GM12801 (cell line): ENCODE results near the gene SNRNP48.

ENCODE experiments used
- TF ChIP-seq, protein P1 (sequence below): IDR thresholded peaks from one replicate; pipeline ENCODE4 v1.5.1; 2011; ENCODE audit warnings: control low read depth; ENCODE audit not compliant: insufficient read length; ENCODE audit errors: extremely low read depth

SNRNP48 gene

DNA sequence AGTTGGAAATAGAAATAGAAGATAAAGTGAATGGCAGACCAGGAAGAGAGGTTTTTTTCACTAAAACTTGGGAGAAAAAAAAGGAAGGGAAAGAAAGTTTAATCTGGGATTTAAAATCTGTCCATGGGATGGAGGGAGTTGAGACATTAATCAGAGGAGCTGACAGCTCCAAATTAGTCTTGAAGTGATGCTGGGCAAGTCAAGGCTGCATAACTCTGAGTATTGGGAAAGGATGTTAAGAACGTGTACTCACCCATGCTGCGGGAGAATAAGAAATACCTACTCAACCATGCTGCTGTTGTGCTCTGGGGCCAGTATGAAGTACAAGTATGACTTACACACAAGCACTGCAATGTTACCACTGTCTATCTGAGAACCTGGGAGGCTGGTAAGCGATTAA, 47.5 kb downstream of the SNRNP48 start:
- TF ChIP-seq, protein P1, sequence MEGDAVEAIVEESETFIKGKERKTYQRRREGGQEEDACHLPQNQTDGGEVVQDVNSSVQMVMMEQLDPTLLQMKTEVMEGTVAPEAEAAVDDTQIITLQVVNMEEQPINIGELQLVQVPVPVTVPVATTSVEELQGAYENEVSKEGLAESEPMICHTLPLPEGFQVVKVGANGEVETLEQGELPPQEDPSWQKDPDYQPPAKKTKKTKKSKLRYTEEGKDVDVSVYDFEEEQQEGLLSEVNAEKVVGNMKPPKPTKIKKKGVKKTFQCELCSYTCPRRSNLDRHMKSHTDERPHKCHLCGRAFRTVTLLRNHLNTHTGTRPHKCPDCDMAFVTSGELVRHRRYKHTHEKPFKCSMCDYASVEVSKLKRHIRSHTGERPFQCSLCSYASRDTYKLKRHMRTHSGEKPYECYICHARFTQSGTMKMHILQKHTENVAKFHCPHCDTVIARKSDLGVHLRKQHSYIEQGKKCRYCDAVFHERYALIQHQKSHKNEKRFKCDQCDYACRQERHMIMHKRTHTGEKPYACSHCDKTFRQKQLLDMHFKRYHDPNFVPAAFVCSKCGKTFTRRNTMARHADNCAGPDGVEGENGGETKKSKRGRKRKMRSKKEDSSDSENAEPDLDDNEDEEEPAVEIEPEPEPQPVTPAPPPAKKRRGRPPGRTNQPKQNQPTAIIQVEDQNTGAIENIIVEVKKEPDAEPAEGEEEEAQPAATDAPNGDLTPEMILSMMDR = no peak

- TF ChIP-seq, protein P1 = no peak
Observed at GRCh38 chr6:7639427-7639826, 49.4 kb downstream of the SNRNP48 start.

GRCh38 chr6:7640016-7640415, 50.0 kb downstream of the SNRNP48 start:
- TF ChIP-seq, protein P1 = no peak

- TF ChIP-seq, protein P1 = no peak
Observed at GRCh38 chr6:7640607-7641577, 50.9 kb downstream of the SNRNP48 start.

DNA sequence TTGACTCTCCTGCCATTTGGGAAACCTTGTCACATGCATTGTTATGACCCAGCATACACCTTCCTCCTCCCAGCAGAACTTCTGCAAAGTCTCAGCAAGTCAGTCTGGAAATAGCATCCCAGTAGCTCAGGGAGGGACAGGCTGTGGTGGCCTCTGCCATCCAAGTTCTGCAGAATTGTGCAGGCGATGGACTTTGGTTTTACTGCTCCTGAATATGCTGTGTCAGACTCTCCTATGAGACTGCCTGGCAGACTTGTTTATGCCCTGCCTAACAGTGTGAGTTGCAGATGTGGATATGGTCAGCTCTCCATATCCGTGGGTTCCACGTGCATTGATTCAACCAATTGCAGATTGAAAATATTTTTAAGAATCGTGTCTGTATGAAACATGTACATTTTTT, 52.8 kb downstream of the SNRNP48 start:
- TF ChIP-seq, protein P1 = no peak

GRCh38 chr6:7644417-7644816, 54.4 kb downstream of the SNRNP48 start:
- TF ChIP-seq, protein P1 = no peak

DNA sequence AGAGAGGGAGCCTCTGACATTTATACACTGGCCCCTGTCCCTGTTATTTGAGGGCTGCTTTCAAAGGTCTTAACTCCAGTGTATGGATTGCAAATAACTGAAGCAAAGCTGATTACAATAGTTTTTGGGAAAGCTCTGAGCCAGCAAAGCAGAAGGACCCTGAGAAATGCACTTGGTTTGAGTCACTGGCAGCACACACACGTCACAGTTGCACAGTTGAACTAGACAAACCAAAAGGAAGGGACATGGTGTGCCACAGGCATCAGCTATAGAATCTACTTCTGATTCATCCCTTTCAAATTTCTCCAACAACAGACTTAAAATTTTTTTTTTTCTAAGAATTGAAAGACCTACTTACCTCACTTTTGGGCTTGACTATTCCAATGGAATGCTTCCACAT, 56.4 kb downstream of the SNRNP48 start:
- TF ChIP-seq, protein P1 = no peak
